Measurements from ENCODE around the gene SMCR8.

GRCh38 chr17:18370761-18371160, 55.7 kb downstream of the SMCR8 start:
- TF ChIP-seq, protein P1, sequence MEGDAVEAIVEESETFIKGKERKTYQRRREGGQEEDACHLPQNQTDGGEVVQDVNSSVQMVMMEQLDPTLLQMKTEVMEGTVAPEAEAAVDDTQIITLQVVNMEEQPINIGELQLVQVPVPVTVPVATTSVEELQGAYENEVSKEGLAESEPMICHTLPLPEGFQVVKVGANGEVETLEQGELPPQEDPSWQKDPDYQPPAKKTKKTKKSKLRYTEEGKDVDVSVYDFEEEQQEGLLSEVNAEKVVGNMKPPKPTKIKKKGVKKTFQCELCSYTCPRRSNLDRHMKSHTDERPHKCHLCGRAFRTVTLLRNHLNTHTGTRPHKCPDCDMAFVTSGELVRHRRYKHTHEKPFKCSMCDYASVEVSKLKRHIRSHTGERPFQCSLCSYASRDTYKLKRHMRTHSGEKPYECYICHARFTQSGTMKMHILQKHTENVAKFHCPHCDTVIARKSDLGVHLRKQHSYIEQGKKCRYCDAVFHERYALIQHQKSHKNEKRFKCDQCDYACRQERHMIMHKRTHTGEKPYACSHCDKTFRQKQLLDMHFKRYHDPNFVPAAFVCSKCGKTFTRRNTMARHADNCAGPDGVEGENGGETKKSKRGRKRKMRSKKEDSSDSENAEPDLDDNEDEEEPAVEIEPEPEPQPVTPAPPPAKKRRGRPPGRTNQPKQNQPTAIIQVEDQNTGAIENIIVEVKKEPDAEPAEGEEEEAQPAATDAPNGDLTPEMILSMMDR (IDR thresholded peaks at IDR 0.05) = no peak
- TF ChIP-seq EZH2 (IDR thresholded peaks at IDR 0.05) (no peak), EZH2phosphoT487 (IDR thresholded peaks at IDR 0.05) (no peak)
